ENCODE data around the gene BRAT1.

The BRAT1 gene

DNA sequence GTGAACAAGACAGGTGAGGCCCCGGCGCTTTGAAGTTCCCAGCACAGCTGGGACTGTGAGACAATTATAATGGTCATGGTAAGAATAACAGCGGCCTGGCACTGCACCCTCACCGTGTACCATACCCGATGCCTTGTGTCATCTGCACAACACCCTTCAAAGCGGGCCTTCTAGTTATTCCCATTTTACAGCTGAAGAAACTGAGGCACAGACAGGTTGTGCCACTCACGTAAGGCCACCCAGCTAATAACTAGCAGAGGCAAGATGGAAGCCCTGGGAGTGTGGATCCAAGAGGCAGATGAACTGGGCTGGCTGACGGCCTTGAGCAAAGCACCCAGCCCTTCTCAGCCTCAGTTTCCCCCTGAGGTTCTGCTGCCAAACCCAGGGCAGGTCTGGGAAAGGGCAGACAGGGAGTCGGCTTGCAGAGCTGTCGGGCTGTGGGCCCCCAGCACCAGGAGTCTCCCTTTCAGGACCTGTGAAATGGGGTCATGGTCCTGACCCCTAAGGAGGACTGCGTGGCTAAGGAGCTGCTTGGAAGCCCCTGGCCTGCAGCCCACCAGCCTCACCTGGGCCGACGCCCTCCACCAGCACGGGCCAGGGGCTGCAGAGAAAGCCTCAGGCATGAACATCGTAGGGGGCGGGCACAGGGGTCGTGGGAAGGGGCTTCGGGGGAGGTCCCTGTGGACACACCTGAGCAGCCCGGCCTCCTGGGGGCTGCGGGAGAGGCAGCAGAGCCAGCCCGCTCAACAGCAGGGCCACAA is 51.0 kb downstream of the BRAT1 start:
- H3K4me3 ChIP-seq (ENCODE audit: low read depth in 1 of 2, low read length in 1 of 2) = no peak overlapping the region
- H3K4me1 ChIP-seq (ENCODE audit: control insufficient read depth in 1 of 2, insufficient read depth in 1 of 2, low read depth in 1 of 2, low read length in 1 of 2) = peaks cover 10 to 14% of the 10 kb centered on the region in 2 experiments
- H3K9me3 ChIP-seq = no peaks in the 10 kb centered on the region
- peaks cover 27% of the 10 kb centered on the region for H3K27me3 ChIP-seq
- TF ChIP-seq, protein P1, sequence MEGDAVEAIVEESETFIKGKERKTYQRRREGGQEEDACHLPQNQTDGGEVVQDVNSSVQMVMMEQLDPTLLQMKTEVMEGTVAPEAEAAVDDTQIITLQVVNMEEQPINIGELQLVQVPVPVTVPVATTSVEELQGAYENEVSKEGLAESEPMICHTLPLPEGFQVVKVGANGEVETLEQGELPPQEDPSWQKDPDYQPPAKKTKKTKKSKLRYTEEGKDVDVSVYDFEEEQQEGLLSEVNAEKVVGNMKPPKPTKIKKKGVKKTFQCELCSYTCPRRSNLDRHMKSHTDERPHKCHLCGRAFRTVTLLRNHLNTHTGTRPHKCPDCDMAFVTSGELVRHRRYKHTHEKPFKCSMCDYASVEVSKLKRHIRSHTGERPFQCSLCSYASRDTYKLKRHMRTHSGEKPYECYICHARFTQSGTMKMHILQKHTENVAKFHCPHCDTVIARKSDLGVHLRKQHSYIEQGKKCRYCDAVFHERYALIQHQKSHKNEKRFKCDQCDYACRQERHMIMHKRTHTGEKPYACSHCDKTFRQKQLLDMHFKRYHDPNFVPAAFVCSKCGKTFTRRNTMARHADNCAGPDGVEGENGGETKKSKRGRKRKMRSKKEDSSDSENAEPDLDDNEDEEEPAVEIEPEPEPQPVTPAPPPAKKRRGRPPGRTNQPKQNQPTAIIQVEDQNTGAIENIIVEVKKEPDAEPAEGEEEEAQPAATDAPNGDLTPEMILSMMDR (IDR thresholded peaks at IDR 0.05) = no peak
- H3K27ac ChIP-seq = no peak overlapping the region
- no peaks in the 10 kb centered on the region for H3K36me3 ChIP-seq

DNA sequence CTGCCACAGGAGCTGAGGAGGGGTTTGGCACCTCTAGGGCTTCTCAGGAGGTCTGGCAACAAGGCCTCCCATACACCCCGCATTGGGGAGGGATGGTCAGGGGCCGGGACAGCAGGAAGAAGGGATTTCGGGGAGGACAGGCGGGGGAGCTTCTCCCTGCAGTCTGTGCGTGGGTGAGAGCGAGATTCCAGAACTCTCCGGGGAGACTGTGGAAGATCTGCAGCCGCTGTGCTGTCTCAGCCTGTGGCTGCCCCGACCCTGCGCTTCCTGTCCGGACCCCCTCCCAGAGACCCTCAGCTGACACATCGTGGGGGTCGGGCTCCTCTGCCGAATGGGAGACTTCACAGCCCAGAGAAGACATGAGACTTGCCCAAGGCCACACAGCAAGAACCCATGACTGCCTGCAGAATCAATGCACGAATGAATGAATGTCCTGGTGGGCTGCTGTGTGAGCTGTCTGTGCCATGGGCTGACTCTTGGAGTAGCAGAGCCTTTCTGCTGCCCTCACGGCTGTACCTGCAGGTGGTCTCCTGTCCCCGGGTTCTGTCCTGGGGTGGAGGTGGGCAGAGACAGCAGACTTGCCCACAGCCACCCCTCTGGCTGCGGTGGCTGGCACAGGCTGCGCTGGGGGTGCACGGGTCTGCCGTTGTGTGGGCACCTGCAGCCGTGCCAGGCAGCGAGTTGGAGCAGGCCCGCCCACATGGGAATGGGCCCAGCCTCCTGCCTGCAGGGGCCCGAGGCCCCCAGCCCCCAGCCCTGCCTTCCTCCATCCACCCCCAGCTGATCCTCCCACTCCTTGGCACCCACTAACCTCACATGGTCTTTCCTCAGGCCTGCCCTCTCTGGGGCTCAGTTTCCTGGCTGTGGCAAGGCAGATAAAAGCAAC is 52.0 kb downstream of the BRAT1 start:
- H3K27me3 ChIP-seq = peaks cover 23% of the 10 kb centered on the region
- H3K4me1 ChIP-seq (ENCODE audit: control insufficient read depth in 1 of 2, insufficient read depth in 1 of 2, low read depth in 1 of 2, low read length in 1 of 2) = peaks cover under 1 to 4% of the 10 kb centered on the region in 2 experiments
- no peaks in the 10 kb centered on the region for H3K9me3 ChIP-seq
- no peaks in the 10 kb centered on the region for H3K36me3 ChIP-seq
- H3K4me3 ChIP-seq (ENCODE audit: low read depth in 1 of 2, low read length in 1 of 2) = no peak overlapping the region
- TF ChIP-seq, protein P1 (IDR thresholded peaks at IDR 0.05) = no peak
- no peak overlapping the region for H3K27ac ChIP-seq

DNA sequence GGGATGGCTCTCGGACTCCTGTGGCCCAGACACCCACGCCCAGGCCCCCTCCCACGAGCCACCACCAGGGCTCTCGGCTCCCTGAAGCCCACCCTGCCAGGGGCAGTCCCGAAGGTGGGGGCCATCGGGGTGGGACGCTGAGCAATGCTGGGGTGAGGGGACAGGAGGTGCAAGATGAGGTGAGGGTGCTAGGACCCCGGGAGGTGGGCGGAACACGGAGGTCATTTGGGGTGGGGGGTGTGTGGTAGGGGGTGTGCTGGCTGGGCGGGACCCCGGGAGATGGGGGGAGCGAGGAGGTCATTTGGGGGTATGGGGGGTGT is 52.7 kb downstream of the BRAT1 start:
- H3K27me3 ChIP-seq = peaks cover 23% of the 10 kb centered on the region
- H3K4me1 ChIP-seq (ENCODE audit: control insufficient read depth in 1 of 2, insufficient read depth in 1 of 2, low read depth in 1 of 2, low read length in 1 of 2) = no peaks in the 10 kb centered on the region
- TF ChIP-seq, protein P1 (IDR thresholded peaks at IDR 0.05) = no peak
- H3K9me3 ChIP-seq = no peaks in the 10 kb centered on the region
- no peak overlapping the region for H3K27ac ChIP-seq
- no peaks in the 10 kb centered on the region for H3K36me3 ChIP-seq
- H3K4me3 ChIP-seq (ENCODE audit: low read depth in 1 of 2, low read length in 1 of 2) = no peak overlapping the region

DNA sequence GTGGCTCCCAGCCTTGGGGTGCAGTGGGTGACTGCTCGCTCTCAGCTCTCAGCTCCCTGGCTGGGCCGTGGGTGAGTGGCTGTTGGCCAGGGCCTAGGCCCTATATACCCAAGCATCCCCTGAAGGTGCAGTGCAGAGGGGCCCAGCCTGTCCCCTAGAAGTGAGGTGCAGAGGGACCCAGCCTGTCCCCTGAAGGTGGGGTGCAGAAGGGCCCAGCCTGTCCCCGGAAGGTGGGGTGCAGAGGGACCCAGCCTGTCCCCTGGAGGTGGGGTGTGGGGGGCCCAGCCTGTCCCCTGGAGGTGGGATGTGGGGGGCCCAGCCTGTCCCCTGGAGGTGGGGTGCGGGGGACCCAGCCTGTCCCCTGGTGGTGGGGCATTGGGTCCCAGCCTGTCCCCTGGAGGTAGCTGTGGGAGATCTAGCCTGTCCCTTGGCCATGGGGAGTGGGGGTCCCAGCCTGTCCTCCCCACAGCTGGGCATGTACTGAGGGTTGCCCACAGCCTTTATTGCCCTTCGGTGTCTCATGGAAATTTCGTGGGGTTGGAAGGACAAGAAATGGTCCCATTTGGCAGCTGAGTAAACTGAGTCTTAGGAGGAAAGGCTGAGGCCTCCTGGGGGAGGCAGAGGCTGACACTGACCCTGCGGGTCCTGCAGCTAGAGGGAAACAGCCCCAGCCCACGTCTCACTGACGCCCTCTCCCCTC is 53.2 kb downstream of the BRAT1 start:
- Histone ChIP-seq H3K9me3 (no peaks in the 10 kb centered on the region), H3K27ac (no peak overlapping the region), H3K27me3 (peaks cover 23% of the 10 kb centered on the region), H3K4me3 (ENCODE audit: low read depth in 1 of 2, low read length in 1 of 2) (no peak overlapping the region), H3K4me1 (ENCODE audit: control insufficient read depth in 1 of 2, insufficient read depth in 1 of 2, low read depth in 1 of 2, low read length in 1 of 2) (no peaks in the 10 kb centered on the region), H3K36me3 (no peaks in the 10 kb centered on the region)
- TF ChIP-seq, protein P1 (IDR thresholded peaks at IDR 0.05) = no peak

DNA sequence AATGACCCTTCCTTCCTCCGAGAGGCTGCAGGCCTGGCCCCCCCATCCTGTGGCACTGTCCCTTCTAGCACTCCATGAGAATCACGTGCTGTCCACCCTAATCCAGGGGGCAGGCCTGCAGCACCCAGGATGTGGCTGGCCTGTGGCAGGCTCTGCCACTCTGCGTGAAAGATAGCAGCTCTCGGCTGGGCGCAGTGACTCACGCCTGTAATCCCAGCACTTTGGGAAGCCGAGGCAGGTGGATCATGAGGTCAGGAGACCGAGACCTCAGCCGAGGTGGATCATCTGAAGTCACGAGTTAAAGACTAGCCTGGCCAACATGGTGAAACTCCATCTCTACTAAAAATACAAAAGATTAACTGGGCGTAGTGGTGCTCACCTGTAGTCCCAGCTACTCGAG is 54.6 kb downstream of the BRAT1 start:
- Histone ChIP-seq H3K36me3 (no peaks in the 10 kb centered on the region), H3K27ac (no peak overlapping the region), H3K9me3 (no peaks in the 10 kb centered on the region), H3K4me3 (ENCODE audit: low read depth in 1 of 2, low read length in 1 of 2) (no peak overlapping the region), H3K27me3 (peaks cover 32% of the 10 kb centered on the region), H3K4me1 (ENCODE audit: control insufficient read depth in 1 of 2, insufficient read depth in 1 of 2, low read depth in 1 of 2, low read length in 1 of 2) (no peaks in the 10 kb centered on the region)
- TF ChIP-seq, protein P1 (IDR thresholded peaks at IDR 0.05) = no peak
